MM.1S (cell line): Measurements from ENCODE around the gene CPLX1.

Experiments
- DNase-seq: peaks from one replicate; pipeline ENCODE4 v3.0.0-alpha.2; 2015
- H2AFZ ChIP-seq: fragments of 300-600 bp; sonication (generic); 2 replicates; pipeline ENCODE4 v1.6.0; 2016; ENCODE audit warnings: antibody characterized with exemption, low read length
- H3F3A ChIP-seq: fragments of 300-600 bp; sonication (generic); 2 replicates; pipeline ENCODE4 v1.6.1; 2016; ENCODE audit warnings: mild to moderate bottlenecking, antibody characterized with exemption, low read length, moderate library complexity, mixed read lengths; ENCODE audit not compliant: insufficient read depth
- H3K27ac ChIP-seq: fragments of 300-600 bp; sonication (generic); 2 replicates; pipeline ENCODE4 v1.5.1; 2016; ENCODE audit warnings: mild to moderate bottlenecking, low read length
- H3K27me3 ChIP-seq: fragments of 300-600 bp; sonication (generic); replicated peaks from 2 replicates; pipeline ENCODE4 v1.6.0; 2016; ENCODE audit warnings: low read length; ENCODE audit not compliant: insufficient read depth
- H3K36me3 ChIP-seq: fragments of 300-600 bp; sonication (generic); replicated peaks from 2 replicates; pipeline ENCODE4 v1.6.1; 2016; ENCODE audit warnings: mild to moderate bottlenecking, low read length, mixed read lengths; ENCODE audit not compliant: insufficient read depth
- H3K4me1 ChIP-seq: fragments of 300-600 bp; sonication (generic); 2 replicates; pipeline ENCODE4 v1.6.1; 2016; ENCODE audit warnings: low read length, mixed read lengths
- H3K4me2 ChIP-seq: fragments of 300-600 bp; sonication (generic); 2 replicates; pipeline ENCODE4 v1.6.0; 2016; ENCODE audit warnings: low read depth, low read length
- H3K4me3 ChIP-seq: fragments of 300-600 bp; sonication (generic); 2 replicates; pipeline ENCODE4 v1.5.1; 2016; ENCODE audit warnings: low read length, mixed read lengths
- H3K79me2 ChIP-seq: fragments of 300-600 bp; sonication (generic); 2 replicates; pipeline ENCODE4 v1.6.1; 2016; ENCODE audit warnings: mixed run types, low read length, mixed read lengths
- H3K9ac ChIP-seq: fragments of 300-600 bp; sonication (generic); 2 replicates; pipeline ENCODE4 v1.6.1; 2016; ENCODE audit warnings: low read length, mixed read lengths
- H3K9me2 ChIP-seq: fragments of 300-600 bp; sonication (generic); replicated peaks from 2 replicates; pipeline ENCODE4 v1.6.1; 2016; ENCODE audit warnings: mild to moderate bottlenecking, low read length, mixed read lengths; ENCODE audit not compliant: insufficient read depth
- H3K9me3 ChIP-seq: fragments of 300-600 bp; sonication (generic); replicated peaks from 2 replicates; pipeline ENCODE4 v1.6.1; 2016; ENCODE audit warnings: mild to moderate bottlenecking, low read length, mixed read lengths; ENCODE audit not compliant: insufficient read depth
- H4K20me1 ChIP-seq: fragments of 300-600 bp; sonication (generic); 2 replicates; pipeline ENCODE4 v1.6.1; 2016; ENCODE audit warnings: mild to moderate bottlenecking, low read length, moderate library complexity, mixed read lengths; ENCODE audit not compliant: insufficient read depth
- CTCF ChIP-seq: fragments of 300-600 bp; sonication (generic); IDR thresholded peaks from 2 replicates; pipeline ENCODE4 v1.5.1; 2016; ENCODE audit warnings: antibody characterized with exemption, low read length, mixed read lengths
- EZH2 ChIP-seq: fragments of 300-600 bp; sonication (generic); optimal IDR thresholded peaks from 2 replicates; pipeline ENCODE3; 2017; ENCODE audit warnings: low read depth, mild to moderate bottlenecking, antibody characterized with exemption, low read length, mixed read lengths
- EZH2phosphoT487 ChIP-seq: fragments of 300-600 bp; sonication (generic); IDR thresholded peaks from 2 replicates; pipeline ENCODE4 v1.6.1; 2018; ENCODE audit warnings: antibody characterized with exemption, low read length

Gene CPLX1

GRCh38 chr4:832536-832935 lies 6.6 kb upstream of the CPLX1 start:
- TF ChIP-seq EZH2phosphoT487 (no peak), EZH2 (no peak), CTCF (no peak)
- H3K36me3 ChIP-seq, result no peaks in the 10 kb centered on the region
- no peaks in the 10 kb centered on the region for H3K9me3 ChIP-seq
- no peak for DNase-seq
- H3K9ac ChIP-seq, result no peak overlapping the region
- H3K79me2 ChIP-seq, result no peaks in the 10 kb centered on the region
- no peak overlapping the region for H2AFZ ChIP-seq
- H3K27me3 ChIP-seq, result no peaks in the 10 kb centered on the region
- no peak overlapping the region for H3K4me2 ChIP-seq
- no peaks in the 10 kb centered on the region for H3K9me2 ChIP-seq
- no peak overlapping the region for H3K4me3 ChIP-seq
- H3K4me1 ChIP-seq, result no peaks in the 10 kb centered on the region
- no peaks in the 10 kb centered on the region for H4K20me1 ChIP-seq
- H3K27ac ChIP-seq, result no peak overlapping the region
- H3F3A ChIP-seq, result no peaks in the 10 kb centered on the region

DNA sequence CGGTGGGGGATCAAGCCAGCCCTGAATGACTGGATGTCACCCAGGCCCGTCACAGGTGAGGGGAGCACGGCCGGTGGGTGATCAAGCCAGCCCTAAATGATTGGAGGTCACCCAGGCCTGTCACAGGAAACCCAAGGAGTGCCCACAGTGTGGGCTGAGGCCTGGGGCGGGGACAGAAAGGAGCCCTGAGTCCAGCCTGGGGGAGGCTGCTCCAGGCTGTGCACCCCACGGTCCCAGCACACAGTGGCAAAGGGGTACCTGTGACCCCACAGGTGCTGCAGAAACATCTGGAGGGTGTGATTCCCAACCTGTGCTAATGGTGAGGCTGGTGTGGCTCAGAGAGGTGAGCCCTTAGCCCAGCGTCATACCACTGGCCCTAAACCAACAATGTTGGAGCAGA lies 6.2 kb upstream of the CPLX1 start:
- Histone ChIP-seq H3K9me3 (no peaks in the 10 kb centered on the region), H3K79me2 (no peaks in the 10 kb centered on the region), H3K9ac (no peak overlapping the region), H3K4me1 (no peaks in the 10 kb centered on the region), H3K4me3 (no peak overlapping the region), H3K36me3 (no peaks in the 10 kb centered on the region), H4K20me1 (no peaks in the 10 kb centered on the region), H3K27me3 (no peaks in the 10 kb centered on the region), H2AFZ (no peak overlapping the region), H3K27ac (no peak overlapping the region), H3K9me2 (no peaks in the 10 kb centered on the region), H3K4me2 (no peak overlapping the region), H3F3A (no peaks in the 10 kb centered on the region)
- TF ChIP-seq EZH2phosphoT487 (no peak), CTCF (no peak), EZH2 (no peak)
- DNase-seq, result no peak

- Histone ChIP-seq H3K4me2 (no peak overlapping the region), H3F3A (no peaks in the 10 kb centered on the region), H3K9me2 (no peaks in the 10 kb centered on the region), H3K9me3 (no peaks in the 10 kb centered on the region), H3K36me3 (no peaks in the 10 kb centered on the region), H3K4me3 (no peak overlapping the region), H3K27me3 (no peaks in the 10 kb centered on the region), H3K79me2 (no peaks in the 10 kb centered on the region), H3K9ac (no peak overlapping the region), H4K20me1 (no peaks in the 10 kb centered on the region), H3K27ac (no peak overlapping the region), H3K4me1 (no peaks in the 10 kb centered on the region), H2AFZ (no peak overlapping the region)
- DNase-seq, result no peak
- no peak for TF ChIP-seq EZH2phosphoT487
- no peak for TF ChIP-seq EZH2
- TF ChIP-seq CTCF, result no peak
Observed at GRCh38 chr4:831483-831805, 5.5 kb upstream of the CPLX1 start.
